HEK293 (cell line): ENCODE results near the gene ADAMTS14.

Source experiments
- CTCF ChIA-PET: fragments of 350-600 bp; formaldehyde crosslinking; extraction: SDS; loops from one replicate; lab custom pipeline; 2021; ENCODE audit warnings: antibody characterized with exemption; lab: Yijun Ruan, JAX
- POLR2A ChIA-PET: fragments of 300-600 bp; formaldehyde crosslinking; extraction: SDS; loops from one replicate; lab custom pipeline; 2020; ENCODE audit warnings: antibody characterized with exemption, inconsistent platforms; lab: Yijun Ruan, JAX
- H3K27ac ChIP-seq: fragments of 200-500 bp; sonication (Bioruptor generic); 2 replicates; pipeline ENCODE4 v1.5.1; 2014; ENCODE audit warnings: low read depth, low read length, control low read depth, inconsistent platforms; ENCODE audit errors: extremely low read depth
- H3K36me3 ChIP-seq, 2 experiments: fragments of 200-500 bp in 1 of 2; sonication (Bioruptor generic) in 1 of 2; 1 replicate in 1 of 2; 2 replicates in 1 of 2; pipeline ENCODE4 v1.5.1; 2014 to 2017; ENCODE audit warnings: inconsistent platforms in 2 of 2, low read length in 2 of 2; ENCODE audit not compliant: control insufficient read depth in 2 of 2, insufficient read depth in 1 of 2
- H3K4me1 ChIP-seq: fragments of 200-500 bp; sonication (Bioruptor generic); 2 replicates; pipeline ENCODE4 v1.5.1; 2014; ENCODE audit warnings: mild to moderate bottlenecking, low read length, inconsistent platforms; ENCODE audit not compliant: control insufficient read depth, insufficient read depth
- H3K4me3 ChIP-seq: 2 replicates; pipeline ENCODE4 v1.5.1; 2011; ENCODE audit warnings: low read depth, mild to moderate bottlenecking, control low read depth, low read length, moderate library complexity
- H3K9me3 ChIP-seq: fragments of 200-500 bp; sonication (Bioruptor generic); 2 replicates; pipeline ENCODE4 v1.5.1; 2014; ENCODE audit warnings: low read depth, low read length, inconsistent platforms; ENCODE audit not compliant: control insufficient read depth, insufficient read depth
- FEZF1 ChIP-seq: fragments of 450-650 bp; formaldehyde crosslinking; IDR thresholded peaks from 2 replicates; pipeline ENCODE4 v1.5.1; 2016; ENCODE audit warnings: missing biosample characterization, missing genetic modification characterization
- SCRT1 ChIP-seq: fragments of 450-650 bp; formaldehyde crosslinking; IDR thresholded peaks from 2 replicates; pipeline ENCODE4 v1.5.1; 2016; ENCODE audit warnings: missing biosample characterization, missing genetic modification characterization, borderline replicate concordance
- SCRT2 ChIP-seq: fragments of 450-650 bp; formaldehyde crosslinking; IDR thresholded peaks from 2 replicates; pipeline ENCODE4 v1.5.1; 2016; ENCODE audit warnings: missing biosample characterization, missing genetic modification characterization
- SP7 ChIP-seq: fragments of 450-650 bp; formaldehyde crosslinking; IDR thresholded peaks from 2 replicates; pipeline ENCODE4 v1.5.1; 2016; ENCODE audit warnings: missing biosample characterization, missing genetic modification characterization
- ZBTB20 ChIP-seq: fragments of 450-650 bp; formaldehyde crosslinking; IDR thresholded peaks from 2 replicates; pipeline ENCODE4 v1.5.1; 2016; ENCODE audit warnings: missing biosample characterization, missing genetic modification characterization
- ZNF16 ChIP-seq: fragments of 450-650 bp; formaldehyde crosslinking; IDR thresholded peaks from 2 replicates; pipeline ENCODE4 v1.5.1; 2016; ENCODE audit warnings: low read depth, missing biosample characterization, missing genetic modification characterization
- ZNF239 ChIP-seq: fragments of 450-650 bp; formaldehyde crosslinking; IDR thresholded peaks from 2 replicates; pipeline ENCODE4 v1.5.1; 2016; ENCODE audit warnings: missing biosample characterization, missing genetic modification characterization
- ZNF580 ChIP-seq: fragments of 450-650 bp; formaldehyde crosslinking; IDR thresholded peaks from 2 replicates; pipeline ENCODE4 v1.5.1; 2016; ENCODE audit warnings: missing biosample characterization, missing genetic modification characterization
- ZNF639 ChIP-seq: fragments of 450-650 bp; formaldehyde crosslinking; IDR thresholded peaks from 2 replicates; pipeline ENCODE4 v1.5.1; 2016; ENCODE audit warnings: missing biosample characterization, missing genetic modification characterization
- ZNF664 ChIP-seq: fragments of 450-650 bp; formaldehyde crosslinking; IDR thresholded peaks from 2 replicates; pipeline ENCODE4 v1.5.1; 2016; ENCODE audit warnings: missing biosample characterization, missing genetic modification characterization
- ZNF837 ChIP-seq: fragments of 450-650 bp; formaldehyde crosslinking; IDR thresholded peaks from 2 replicates; pipeline ENCODE4 v1.5.1; 2016; ENCODE audit warnings: missing biosample characterization, missing genetic modification characterization
- ZNF843 ChIP-seq: fragments of 450-650 bp; formaldehyde crosslinking; IDR thresholded peaks from 2 replicates; pipeline ENCODE4 v1.5.1; 2016; ENCODE audit warnings: missing biosample characterization, missing genetic modification characterization
- ZSCAN5A ChIP-seq: fragments of 450-650 bp; formaldehyde crosslinking; IDR thresholded peaks from 2 replicates; pipeline ENCODE4 v1.5.1; 2016; ENCODE audit warnings: missing biosample characterization, missing genetic modification characterization
- TF ChIP-seq, protein P1 (sequence below): fragments of 450-650 bp; formaldehyde crosslinking; IDR thresholded peaks from 2 replicates; pipeline ENCODE4 v1.5.1; 2016; ENCODE audit warnings: missing biosample characterization, missing genetic modification characterization
- TF ChIP-seq, protein P2 (sequence below): fragments of 450-650 bp; formaldehyde crosslinking; IDR thresholded peaks from 2 replicates; pipeline ENCODE4 v1.5.1; 2017; ENCODE audit warnings: missing biosample characterization, missing genetic modification characterization

Gene ADAMTS14

GRCh38 chr10:70671619-70672164, 614 bp upstream of the ADAMTS14 start:
- H3K4me3 ChIP-seq, result peak overlapping the region; percentile 24
- no peaks in the 10 kb centered on the region for H3K36me3 ChIP-seq
- no peak for TF ChIP-seq ZNF239 (tag by site-specific recombination)
- TF ChIP-seq ZNF580 (tag by site-specific recombination), result peak; percentile 82
- TF ChIP-seq ZNF843, result no peak
- TF ChIP-seq ZNF639 (tag by site-specific recombination), result peak; percentile 51; the same call in 1 of the 2 replicates
- TF ChIP-seq, protein P1, sequence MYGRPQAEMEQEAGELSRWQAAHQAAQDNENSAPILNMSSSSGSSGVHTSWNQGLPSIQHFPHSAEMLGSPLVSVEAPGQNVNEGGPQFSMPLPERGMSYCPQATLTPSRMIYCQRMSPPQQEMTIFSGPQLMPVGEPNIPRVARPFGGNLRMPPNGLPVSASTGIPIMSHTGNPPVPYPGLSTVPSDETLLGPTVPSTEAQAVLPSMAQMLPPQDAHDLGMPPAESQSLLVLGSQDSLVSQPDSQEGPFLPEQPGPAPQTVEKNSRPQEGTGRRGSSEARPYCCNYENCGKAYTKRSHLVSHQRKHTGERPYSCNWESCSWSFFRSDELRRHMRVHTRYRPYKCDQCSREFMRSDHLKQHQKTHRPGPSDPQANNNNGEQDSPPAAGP (tag by site-specific recombination), result 0 out of 2 replicates have a peak, but pooled peaks have one; percentile 18
- TF ChIP-seq FEZF1, result no peak
- 0 out of 2 replicates have a peak, but pooled peaks have one; percentile 27 for TF ChIP-seq SP7 (tag by site-specific recombination)
- TF ChIP-seq ZNF664 (tag by site-specific recombination), result peak; percentile 99
- 0 out of 2 replicates have a peak, but pooled peaks have one; percentile 40 for TF ChIP-seq ZSCAN5A (tag by site-specific recombination)
- no peaks in the 10 kb centered on the region for H3K4me1 ChIP-seq
- H3K27ac ChIP-seq, result no peak overlapping the region
- ChIA-PET CTCF (no interaction called here), POLR2A (no interaction called here)
- no peaks in the 10 kb centered on the region for H3K9me3 ChIP-seq

DNA sequence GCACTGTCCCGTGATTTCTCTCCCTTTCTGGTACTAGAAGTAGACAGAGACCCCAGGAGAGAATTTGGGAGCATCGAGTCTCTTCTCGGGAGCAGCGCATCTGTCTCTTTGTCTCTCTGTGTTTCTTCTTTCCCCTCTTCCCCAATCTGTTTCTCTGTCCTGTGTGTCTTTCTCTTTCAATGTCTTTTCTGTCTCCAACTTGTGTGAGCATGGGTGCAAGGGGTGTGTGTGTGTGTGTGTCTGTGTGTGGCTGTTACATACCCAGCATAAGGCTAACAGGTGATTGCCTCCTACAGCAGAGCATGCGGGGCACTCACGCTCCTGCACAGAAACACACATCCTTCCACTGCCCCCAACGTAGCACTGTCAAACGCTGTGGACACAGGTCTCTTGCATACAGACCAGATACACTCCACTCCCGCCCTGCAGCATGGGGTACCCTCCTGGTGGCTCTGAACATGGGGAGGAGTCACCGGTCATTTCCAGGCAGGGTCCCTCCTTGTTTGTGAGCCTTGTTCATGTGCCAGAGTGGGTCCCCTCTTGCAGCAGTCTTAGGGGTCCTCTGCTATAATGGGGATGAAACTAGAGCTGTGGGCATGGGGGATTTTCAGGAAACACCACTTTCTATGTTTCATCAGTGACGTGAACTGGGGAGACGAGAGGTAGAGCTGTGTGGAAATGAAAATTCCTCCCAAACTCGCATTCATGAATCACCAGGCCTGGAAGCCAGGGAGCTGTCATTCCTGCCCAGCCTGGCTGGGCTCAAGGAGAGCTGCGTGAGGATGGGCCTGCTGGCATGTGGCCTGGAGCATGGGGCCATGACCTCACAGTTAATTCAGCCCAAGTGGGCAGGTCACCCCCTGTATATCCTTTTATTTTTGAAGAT, 980 bp downstream of the ADAMTS14 start:
- Histone ChIP-seq H3K4me3 (no peak overlapping the region), H3K36me3 (no peaks in the 10 kb centered on the region), H3K4me1 (no peaks in the 10 kb centered on the region), H3K9me3 (no peaks in the 10 kb centered on the region), H3K27ac (no peak overlapping the region)
- POLR2A ChIA-PET, result interaction anchor here (1.5 kb wide), 1 partner anchor 8 kb away, joined by 6 read pairs; no protein-coding TSS in a partner anchor
- CTCF ChIA-PET, result interaction anchor here (0.7 kb wide), 1 partner anchor 9 kb away, joined by 4 read pairs; no protein-coding TSS in a partner anchor
- TF ChIP-seq ZBTB20 (tag by site-specific recombination), result 0 out of 2 replicates have a peak, but pooled peaks have one; percentile 24
- TF ChIP-seq, protein P2, sequence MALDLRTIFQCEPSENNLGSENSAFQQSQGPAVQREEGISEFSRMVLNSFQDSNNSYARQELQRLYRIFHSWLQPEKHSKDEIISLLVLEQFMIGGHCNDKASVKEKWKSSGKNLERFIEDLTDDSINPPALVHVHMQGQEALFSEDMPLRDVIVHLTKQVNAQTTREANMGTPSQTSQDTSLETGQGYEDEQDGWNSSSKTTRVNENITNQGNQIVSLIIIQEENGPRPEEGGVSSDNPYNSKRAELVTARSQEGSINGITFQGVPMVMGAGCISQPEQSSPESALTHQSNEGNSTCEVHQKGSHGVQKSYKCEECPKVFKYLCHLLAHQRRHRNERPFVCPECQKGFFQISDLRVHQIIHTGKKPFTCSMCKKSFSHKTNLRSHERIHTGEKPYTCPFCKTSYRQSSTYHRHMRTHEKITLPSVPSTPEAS (tag by site-specific recombination), result 0 out of 2 replicates have a peak, but pooled peaks have one; percentile 15
- TF ChIP-seq ZNF837 (tag by site-specific recombination), result no peak
- peak; percentile 81 for TF ChIP-seq SCRT2 (tag by site-specific recombination)
- 0 out of 2 replicates have a peak, but pooled peaks have one; percentile 16 for TF ChIP-seq SCRT1 (tag by site-specific recombination)
- TF ChIP-seq ZNF16 (tag by site-specific recombination), result no peak
